H4 (cell line): ENCODE data around the gene ARHGAP25. TPM values are rescaled to one million over a fixed set of nuclear protein-coding genes. Genes with fewer than 3 reads are reported as not detected.

ENCODE experiments used
- DNase-seq: peaks from one replicate; pipeline ENCODE4 v3.0.0-alpha.2; 2015; ENCODE audit warnings: low spot score
- total RNA-seq: library from RNA; depleted of rRNA; stranded (reverse); fragments of >200 nt; shearing (Covaris generic); gene quantifications from 2 replicates; pipeline ENCODE4 v1.2.3, GENCODE V29; 2014

The ARHGAP25 gene
- total RNA-seq, 1 experiment from 2014 or later = 0.56 TPM

DNA sequence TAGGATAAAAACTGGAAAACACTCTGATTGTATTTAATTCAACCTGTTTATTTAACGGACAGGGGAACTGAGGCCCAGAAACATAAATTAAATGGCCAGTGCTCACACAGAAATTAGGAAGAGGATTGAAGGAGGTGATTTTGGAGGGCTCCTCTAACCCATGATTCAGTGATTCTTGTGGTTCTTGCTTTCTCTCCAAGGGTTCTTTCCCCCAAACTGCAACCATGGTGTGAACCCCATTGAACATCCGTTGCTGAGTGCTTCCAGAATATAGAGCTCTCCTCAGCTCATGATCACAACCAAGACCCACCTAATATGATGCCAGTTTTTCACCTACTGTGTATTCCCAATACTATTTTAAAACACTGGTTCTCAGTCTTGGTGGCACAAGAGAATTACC lies 95.1 kb downstream of the ARHGAP25 start:
- no peak for DNase-seq

DNA sequence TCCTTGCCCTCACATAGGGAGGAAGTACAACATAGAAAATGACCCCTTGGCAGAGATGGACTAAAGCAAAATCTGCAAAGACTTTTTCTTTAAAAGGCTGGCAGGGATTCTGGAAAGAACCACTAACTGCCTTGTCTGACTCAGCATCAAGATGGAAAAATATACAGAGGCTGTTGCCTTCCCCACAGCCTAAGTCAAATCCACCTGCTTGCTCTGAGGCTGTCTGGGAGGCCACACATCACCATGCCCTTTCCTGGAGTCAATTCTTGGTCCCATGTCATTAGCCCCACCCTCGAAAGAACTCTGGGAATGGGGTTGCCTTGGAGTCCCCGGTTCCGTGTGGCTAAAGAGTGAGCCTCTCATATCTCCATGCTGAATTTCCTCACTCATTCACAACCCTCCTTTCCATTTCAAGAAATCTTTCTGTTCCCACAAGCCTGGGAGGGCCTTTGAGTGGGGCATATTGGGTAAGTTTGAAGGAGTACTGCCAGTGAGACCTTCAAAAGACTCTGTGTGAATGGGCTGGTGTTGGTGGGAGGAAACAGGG lies 97.1 kb downstream of the ARHGAP25 start:
- DNase-seq = no peak

GRCh38 chr2:68832233-68832869 lies 97.7 kb downstream of the ARHGAP25 start:
- DNase-seq = peak; percentile 29

DNA sequence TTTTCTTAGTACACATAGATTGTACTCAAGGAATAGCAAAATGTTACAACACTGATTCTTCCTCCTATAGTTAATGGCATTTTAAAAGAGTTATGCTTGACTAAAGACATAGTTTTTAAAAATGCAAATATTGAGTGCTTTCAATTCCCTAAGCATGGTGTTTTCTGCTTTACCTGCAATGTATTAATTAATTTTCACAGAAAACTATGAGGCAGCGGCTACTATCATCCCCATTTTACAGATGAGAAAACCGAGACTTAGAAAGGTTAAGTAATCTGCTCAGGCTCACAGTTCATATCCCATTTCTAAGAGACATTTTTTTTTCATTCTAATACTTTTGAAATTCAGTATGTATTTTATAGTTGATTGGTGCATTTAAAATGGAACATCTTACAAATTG lies 98.6 kb downstream of the ARHGAP25 start:
- DNase-seq = no peak

GRCh38 chr2:68834737-68835376 lies 100.2 kb downstream of the ARHGAP25 start:
- DNase-seq = no peak

GRCh38 chr2:68835621-68836020 lies 101.0 kb downstream of the ARHGAP25 start:
- DNase-seq = no peak

GRCh38 chr2:68837164-68837860 lies 102.7 kb downstream of the ARHGAP25 start:
- no peak for DNase-seq

DNA sequence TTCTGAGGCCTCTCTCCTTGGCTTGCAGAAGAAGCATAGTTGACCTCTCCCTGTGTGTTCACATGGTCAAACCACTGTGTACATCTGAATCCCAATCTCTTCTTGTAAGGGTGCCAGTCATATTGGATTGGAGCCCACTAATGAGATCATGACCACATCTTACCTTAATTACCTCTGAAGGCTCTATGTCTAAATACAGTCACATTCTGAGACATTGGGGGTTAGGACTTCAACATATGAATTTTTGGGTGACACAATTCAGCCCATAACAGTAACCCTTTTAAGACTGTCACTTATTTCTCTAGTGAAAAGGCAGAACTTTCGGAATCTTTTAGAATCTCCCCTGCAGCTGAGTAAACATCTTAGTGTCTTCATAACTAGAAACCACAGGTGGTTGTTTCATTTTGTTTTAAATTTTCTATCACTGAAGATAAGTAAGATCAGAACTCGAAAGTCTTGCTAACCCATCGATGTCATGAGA lies 103.3 kb downstream of the ARHGAP25 start:
- peak; percentile 60 for DNase-seq

GRCh38 chr2:68838641-68839040 lies 104.0 kb downstream of the ARHGAP25 start:
- no peak for DNase-seq

DNA sequence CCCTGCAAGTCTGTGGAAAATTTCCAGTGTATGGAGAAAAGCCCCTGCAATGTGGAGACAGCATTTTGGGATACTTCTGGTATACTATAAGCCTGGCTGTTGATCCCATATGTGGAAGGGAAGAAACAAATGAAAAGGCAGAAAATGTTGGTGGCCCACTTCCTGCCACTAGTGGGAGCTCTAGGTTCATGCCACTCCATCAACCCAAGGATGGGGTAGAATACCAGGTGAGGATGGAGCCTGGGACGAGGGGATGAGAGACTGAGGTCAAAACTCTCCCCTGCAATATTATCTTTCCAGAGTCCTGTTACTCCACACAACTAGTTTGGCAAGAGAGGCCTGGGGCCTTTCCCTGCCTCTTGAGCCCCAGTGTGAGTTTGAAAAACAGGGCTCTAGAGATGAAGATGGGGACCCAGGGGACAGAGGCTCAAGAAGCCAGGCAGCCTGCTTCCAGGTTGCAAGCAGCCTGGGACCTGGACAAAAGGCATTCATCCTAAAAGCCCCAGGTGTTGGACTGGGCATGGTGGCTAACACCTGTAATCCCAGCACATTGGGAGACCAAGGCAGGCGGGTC lies 104.7 kb downstream of the ARHGAP25 start:
- no peak for DNase-seq

DNA sequence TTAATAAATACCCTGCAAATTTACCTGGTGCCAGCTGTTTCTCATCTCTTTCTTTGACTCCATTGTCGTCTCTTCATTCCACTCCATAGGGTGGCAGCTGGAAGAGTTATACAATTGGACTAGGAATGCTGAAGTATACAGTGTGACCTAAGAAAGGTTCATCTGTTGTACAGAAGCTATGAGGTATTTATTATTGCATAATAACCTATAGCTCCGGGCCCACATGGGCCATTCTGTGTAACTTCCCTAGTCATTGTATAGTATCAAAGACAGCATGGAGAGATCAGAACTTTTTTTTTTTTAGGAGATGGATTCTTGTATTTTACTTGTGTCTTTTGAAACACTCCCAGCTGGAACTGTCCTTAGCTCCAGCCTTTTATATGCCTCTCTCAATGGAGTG lies 110.4 kb downstream of the ARHGAP25 start:
- no peak for DNase-seq

- DNase-seq = no peak
Measured at GRCh38 chr2:68846091-68846490, 111.5 kb downstream of the ARHGAP25 start.

DNA sequence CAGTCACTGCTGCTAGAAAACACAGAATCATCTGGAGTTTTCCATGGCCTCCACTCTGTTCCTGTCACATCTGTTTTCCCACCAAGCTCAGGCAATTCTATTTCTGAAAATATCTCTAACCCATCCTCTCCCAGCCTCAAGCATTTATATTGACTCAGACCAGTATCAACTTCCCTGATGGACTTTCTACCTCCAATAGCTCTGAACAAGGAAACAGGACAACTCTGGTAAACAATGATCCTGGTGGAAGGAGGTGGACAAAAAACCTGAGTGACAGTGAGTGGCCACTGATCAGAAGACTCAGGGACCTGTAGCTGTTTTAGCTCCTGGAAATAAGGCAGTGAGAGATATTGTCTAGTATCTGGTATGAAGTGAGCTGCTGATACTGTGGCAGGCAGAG lies 113.1 kb downstream of the ARHGAP25 start:
- no peak for DNase-seq

DNA sequence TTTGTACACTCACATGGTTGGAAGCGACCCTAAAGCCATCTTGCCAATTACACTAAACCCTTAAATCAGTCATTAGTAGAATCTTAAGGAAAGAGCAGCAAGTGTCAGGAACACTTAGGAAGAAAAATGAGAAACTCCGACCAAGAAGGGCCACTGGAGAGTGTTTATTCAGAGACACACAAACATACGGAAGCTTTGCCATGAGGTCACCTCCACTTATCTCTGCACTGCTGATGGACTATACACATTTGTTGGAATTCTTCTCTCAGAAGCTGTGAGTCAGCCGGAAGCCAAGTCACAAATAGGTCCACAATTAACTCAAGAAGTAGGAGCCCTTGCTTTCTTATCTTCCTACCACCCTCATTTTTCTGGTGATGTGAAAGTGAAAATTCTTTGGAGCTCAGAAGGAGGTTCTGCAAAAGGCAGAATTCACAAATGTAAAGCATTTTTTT lies 115.0 kb downstream of the ARHGAP25 start:
- peak; percentile 78 for DNase-seq

DNA sequence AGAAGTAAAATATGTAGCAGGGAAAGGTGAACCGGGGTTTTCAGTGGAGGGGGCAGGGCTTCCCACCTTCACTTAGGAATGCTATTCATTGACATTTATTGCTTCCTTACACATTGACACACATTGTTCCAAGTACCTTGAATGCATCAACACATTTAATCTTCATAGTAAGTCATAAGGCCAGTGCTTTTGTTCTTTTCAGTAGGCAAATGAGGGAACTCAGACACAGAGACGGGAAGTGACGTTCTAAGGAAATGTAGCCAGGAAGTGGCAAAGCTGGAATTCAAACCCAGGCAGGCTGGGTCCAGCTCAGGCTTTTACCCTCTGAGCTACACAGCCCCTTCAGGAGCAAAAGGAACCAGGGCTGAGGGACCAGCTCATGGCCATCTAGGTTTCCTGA lies 115.9 kb downstream of the ARHGAP25 start:
- DNase-seq = no peak

DNA sequence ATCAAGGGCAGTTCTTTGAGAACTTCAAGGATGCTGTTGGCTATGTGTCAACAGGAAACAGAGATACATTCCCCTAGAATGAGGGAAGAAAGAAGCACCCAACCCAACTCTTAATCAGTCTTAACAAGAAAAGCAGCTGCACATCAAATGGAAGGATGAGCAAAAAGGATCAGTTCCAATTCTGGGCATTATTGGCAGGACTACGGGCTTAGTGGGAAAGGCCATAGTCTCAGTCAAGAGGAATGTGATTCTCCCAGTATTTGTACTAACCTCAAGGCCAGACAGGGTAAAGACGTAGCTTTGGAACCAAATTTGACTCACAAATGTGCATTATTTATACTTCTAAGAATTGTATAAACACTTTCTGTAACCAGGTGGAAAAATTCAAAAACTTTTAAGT lies 118.4 kb downstream of the ARHGAP25 start:
- no peak for DNase-seq

DNA sequence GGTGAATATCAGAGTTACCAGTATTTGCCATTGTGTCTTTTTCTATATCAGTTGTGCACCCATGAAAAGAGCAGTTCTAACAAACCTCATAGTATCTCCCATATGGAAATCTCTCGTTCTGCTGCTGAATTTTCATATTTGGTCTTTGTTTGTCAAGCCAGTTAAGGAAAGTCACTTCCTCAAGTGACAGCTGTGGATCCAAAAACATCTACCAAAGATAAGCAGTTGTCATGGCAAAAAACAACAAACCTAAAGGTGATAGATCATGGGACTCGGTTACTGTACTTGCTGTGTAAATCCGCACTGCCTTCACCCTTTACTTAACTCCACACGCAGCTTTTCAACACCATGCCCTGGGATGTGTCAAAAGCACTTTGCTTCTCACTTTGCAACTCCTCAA lies 119.3 kb downstream of the ARHGAP25 start:
- DNase-seq = no peak

GRCh38 chr2:68854476-68854875 lies 119.9 kb downstream of the ARHGAP25 start:
- DNase-seq = no peak

DNA sequence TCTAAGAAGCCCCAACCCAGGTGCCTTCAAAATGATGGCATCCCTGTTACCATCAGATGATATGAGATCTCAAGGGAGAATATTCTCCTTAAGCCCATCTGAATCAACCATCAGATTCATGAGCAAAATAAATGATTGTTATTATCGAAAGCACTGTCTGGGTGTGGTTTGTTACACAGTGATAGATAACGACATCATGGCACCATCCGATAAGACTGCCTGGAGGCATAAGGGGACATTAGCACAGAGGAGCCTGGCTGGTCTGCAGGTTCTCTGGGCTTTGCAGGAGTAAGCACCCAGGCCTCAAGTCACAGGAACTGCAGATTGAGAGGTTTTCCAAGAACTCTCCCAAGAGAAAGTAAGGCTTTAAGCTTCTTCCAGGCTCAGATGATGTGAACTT lies 120.9 kb downstream of the ARHGAP25 start:
- DNase-seq = no peak

DNA sequence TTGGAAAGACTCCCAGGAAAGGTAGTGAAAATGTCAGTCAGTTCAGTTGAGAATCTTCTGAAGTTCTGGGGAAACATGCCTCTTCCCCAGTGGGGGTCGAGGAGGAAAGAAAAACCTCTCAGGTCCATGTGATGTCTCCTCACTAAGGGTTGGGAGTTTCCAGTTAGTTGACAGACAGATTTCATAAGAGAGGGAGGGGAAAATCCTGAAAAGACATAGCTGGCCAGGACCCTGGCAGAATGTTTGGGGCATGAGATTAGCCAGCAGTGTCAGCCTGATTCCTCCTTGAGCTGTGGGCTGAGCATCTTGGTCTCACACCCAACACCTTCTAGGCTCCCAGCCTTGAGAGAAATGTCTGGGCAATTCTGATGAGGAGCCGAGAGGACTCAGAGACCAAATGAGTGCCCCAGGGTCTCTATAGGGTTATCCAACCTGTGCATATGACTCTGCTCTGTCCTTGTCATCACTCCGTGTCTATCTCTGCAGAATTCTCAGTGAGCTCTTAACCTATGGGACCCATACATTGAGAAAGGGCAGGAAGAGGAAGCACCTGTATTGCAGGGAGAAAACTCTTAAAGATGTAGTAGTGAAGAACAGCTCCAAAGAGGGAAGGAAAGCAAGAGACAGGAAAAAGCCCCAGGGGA lies 122.7 kb downstream of the ARHGAP25 start:
- DNase-seq = no peak

GRCh38 chr2:68857855-68858456 lies 123.3 kb downstream of the ARHGAP25 start:
- DNase-seq = no peak
